Neural progenitor cell (in vitro differentiated cells): Measurements from ENCODE around the gene EPSTI1.

Experiments
- CTCF ChIP-seq: fragments of 200-600 bp; sonication (generic); IDR thresholded peaks from 2 replicates; pipeline ENCODE4 v1.5.1; 2017; ENCODE audit warnings: antibody characterized with exemption, mild to moderate bottlenecking
- EZH2 ChIP-seq: fragments of 200-600 bp; sonication (generic); IDR thresholded peaks from 2 replicates; pipeline ENCODE4 v1.6.1; 2017; ENCODE audit warnings: antibody characterized with exemption, mild to moderate bottlenecking, moderate library complexity
- EZH2phosphoT487 ChIP-seq: fragments of 200-600 bp; sonication (generic); IDR thresholded peaks from 2 replicates; pipeline ENCODE4 v1.6.1; 2017; ENCODE audit warnings: antibody characterized with exemption

- no peak for TF ChIP-seq EZH2
- TF ChIP-seq CTCF, result no peak
- TF ChIP-seq EZH2phosphoT487, result no peak
Observed at GRCh38 chr13:42849200-42849599, 142.8 kb downstream of the EPSTI1 start.
